GM04504 (cell line): ENCODE results near the gene MRPL34.
"Not testable (repeated sequence)": the region's sequence is repeated elsewhere in the genome, so short reads cannot be mapped to it uniquely, and the experiment has no call there.

Experiments
- DNase-seq: peaks from one replicate; pipeline ENCODE4 v3.0.0-alpha.2; 2012; ENCODE audit warnings: low read depth

MRPL34 gene

DNA sequence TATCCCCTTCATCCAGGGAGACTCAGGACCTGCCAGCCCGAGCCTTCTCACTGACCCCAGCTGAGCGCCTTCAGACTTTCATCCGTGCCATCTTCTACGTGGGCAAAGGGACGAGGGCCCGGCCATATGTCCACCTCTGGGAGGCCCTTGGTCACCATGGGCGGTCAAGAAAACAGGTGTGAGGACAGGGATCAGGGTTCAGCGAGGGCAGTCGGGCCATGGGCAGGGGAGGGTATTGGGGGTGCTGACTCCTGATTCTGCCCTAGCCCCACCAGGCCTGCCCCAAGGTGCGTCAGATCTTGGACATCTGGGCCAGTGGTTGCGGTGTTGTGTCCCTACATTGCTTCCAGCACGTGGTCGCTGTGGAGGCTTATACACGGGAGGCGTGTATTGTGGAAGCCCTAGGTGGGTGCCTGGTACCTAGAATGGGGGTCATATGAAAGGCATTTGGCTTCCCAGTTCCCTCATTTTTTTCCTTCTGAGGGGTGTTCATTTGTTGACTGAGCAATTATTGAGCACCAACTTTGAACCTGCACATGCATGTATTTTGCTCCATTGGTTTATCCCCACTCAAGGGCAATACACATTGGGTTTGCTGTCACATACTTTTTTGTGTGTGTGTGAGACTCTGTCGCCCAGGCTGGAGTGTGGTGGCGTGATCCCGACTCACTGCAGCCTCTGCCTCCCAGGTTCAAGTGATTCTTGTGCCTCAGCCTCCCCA lies 20.1 kb upstream of the MRPL34 start:
- no peak for DNase-seq

DNA sequence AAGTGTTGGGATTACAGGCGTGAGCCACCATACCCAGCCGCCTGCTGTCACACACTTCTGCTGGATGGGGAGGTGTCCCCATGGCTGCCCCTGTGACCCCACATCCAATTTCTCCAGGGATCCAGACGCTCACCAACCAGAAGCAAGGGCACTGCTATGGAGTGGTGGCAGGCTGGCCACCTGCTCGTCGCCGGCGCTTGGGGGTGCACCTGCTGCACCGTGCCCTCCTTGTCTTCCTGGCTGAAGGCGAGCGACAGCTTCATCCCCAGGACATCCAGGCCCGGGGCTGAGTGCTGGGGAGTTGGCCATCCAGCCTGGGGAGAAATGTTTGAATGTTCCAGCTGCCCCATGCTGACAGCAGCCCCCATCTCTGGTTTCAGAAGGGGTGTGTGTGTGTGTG lies 19.4 kb upstream of the MRPL34 start:
- DNase-seq: no peak

GRCh38 chr19:17286752-17287151 lies 18.9 kb upstream of the MRPL34 start:
- no peak for DNase-seq

DNA sequence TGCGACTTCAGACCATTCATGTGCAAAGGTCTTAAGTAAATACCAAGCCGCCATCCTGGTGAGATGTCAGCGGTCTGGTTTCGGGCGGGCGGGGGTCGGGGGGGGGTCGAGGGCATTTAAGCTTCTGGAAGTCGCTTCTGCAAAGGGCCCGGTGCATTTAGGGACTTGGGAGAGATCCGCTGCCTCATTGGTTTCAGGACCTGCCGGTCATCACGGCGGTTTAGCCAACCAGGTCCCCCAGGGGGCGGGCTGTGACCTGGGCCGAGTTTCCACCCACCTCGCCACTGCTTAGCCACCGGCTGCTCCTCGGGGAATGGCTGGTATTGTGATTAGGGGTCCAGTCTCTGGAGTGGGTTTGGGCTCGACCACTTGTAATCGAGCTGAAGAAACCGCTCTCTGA lies 16.2 kb upstream of the MRPL34 start:
- peak; percentile 55 for DNase-seq

DNA sequence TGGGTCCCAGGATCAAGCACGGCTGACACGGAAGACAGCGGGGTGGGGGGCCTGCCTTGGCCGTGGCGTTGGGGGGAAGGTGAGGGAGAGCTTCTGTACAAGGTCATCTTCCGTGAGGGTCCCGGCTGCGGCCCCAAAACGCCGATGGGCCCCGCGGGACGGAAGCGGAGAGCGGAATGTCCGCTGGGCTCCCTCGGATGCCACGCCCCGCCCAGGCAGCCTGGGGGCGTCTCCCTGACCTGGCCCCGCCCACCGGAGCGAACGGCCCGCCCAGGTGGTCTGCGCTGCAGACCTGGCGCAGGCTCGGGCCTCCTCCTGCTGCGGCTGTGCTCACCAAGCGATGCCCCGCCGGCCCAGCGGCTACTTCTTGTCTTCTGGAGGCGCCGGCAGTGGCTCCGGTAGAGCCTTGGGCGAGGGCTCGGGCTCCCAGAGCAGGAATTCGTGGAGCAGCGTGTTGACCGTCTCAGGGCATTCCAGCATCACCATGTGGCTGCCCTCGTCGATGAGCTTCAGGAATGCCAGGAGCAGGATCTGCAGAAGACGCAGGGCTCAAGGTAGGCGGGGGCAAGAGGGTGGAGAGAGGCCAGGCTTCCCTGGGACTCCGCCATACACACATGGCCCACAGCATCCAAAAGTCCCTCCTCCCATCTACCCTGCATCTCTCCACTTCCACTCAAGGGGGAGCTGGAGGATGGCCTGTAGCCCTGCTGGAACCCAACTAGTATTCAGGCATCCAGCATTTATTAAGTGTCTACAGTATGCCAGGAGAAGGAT lies 13.2 kb upstream of the MRPL34 start:
- peak; percentile 85 for DNase-seq

DNA sequence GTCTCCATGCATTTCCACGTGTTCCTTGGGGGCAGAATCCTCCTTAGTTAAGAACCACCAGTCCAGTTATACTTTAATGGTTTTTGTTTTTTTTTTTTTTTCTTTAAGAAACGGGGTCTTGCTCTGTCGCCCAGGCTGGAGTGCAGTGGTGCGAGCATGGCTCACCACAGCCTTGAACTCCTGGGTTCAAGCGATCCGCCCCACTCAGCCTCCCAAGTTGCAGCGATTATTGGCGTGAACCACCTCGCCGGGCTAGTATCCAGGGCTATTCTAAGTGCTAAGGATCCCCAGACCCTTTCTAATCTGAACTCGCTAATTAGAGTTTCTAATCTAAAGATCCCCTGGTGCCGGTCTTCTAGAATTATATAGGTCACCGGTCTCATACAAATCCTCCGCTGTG lies 12.1 kb upstream of the MRPL34 start:
- no peak for DNase-seq

DNA sequence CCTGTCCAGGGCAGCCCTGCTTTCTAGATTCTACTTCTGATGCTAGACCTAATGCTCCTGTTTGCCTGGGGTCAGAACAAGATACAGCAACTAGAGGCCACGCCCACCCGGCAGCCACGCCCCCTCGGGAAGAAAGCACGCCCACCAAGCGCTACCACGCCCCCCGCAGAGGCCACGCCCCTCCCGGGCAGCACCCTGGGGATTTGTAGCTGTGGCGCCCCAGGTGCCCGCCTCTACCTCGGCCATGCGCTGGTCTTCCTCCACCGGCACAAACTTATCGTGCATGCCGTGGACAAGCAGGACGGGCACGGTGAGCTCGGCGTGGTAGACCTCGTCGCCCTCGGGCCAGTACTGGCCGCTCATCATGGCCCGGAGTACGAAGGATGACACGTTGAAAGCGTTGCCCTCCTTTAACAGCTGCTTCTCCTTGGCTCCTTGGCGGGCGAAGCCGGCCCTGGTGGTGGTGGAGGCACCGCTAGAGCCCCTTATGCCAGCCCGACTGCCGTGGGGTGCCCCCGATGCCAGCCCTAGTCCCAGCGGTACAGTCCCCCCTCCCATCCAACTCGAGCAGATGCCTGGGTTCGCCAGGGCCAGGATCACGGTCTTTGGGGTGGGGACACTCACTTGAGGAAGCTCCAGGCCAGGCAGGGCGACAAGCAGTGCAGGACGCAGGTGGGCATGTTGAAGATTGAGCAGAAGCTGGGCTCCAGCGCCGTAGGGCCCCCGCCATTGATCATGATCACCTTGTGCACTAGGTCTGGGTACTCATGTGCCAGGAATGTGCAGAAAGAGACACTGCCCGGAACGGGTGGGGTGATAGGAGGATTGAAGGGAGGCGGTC lies 11.4 kb upstream of the MRPL34 start:
- no peak for DNase-seq

DNA sequence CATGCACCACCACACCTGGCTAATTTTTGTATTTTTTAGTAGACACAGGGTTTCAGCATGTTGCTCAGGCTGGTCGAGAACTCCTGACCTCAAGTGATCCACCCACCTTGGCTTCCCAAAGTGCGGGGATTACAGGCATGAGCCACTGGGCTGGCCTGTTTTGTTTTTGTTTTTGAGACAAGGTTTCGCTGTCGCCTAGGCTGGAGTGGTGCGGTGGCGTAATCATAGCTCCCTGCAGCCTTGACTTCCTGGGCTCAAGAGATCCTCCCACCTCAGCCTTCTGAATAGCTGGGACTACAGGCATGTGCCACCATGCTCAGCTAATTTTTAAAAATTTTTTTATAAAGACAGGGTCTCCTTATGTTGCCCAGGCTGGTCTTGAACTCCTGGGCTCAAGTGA lies 10.1 kb upstream of the MRPL34 start:
- DNase-seq: not testable (repeated sequence)

DNA sequence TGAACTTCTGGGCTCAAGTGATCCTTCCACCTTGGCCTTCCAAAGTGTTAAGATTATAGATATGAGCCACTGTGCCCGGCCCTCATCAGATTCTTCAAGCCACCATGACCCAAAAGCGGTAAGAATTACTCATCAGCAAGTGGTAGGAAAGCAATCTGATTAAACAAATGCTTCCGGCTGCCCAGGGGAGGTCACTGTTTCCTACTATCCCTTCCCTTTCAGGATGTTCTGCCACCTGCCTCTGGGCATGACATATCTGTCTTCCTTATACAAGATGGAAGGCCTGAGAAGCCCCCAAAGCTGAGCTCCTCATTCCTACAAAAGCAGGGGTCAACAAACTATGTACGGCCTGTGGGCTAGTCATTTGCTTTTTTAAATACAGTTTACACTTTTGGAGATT lies 9.4 kb upstream of the MRPL34 start:
- DNase-seq: no peak

GRCh38 chr19:17296976-17297375 lies 8.7 kb upstream of the MRPL34 start:
- DNase-seq: no peak

- DNase-seq: no peak
Observed at GRCh38 chr19:17300992-17301619, 4.6 kb upstream of the MRPL34 start.

GRCh38 chr19:17302391-17303166 lies 3.1 kb upstream of the MRPL34 start:
- DNase-seq: no peak

- peak; percentile 88 for DNase-seq
Observed at GRCh38 chr19:17303167-17303939, 2.3 kb upstream of the MRPL34 start, which contains the start of gene ABHD8. TSS of gene ABHD8 (minus strand) at chr19:17303425. CDS start at chr19:17301616, 1,809 bp downstream.

DNA sequence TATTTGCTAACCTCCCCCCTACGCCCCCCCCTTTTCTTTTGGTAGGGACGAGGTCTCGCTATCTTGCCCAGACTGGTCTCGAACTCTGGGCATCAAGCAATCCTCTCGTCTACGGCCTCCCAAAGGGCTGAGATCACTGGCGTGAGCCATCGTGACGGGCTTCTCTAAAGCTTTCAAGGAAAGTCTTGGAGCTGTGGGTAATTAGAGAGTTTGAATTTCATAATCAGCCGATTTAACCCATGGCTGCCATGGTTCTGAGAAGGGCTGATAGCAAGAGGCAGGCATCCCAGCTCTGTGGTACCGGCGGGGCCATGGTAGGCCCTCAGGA lies 1.8 kb upstream of the MRPL34 start:
- DNase-seq: no peak

- DNase-seq: no peak
Observed at GRCh38 chr19:17304386-17305215, 1.1 kb upstream of the MRPL34 start.

DNA sequence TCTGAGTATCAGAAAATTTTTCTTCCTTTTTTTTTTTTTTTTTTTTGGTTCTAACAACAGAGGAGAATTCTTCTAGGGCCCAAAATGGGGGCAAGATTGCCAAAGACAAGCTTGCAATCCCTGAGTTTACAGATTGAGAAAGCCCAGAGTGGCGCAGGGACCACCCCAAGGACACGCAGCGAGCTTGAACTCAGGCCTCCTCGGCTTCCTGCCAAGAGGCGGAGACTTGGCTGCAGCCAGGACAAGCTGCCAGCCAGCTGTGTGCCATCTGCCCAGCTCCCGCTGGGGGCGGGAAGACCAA lies 506 bp upstream of the MRPL34 start:
- no peak for DNase-seq

GRCh38 chr19:17306285-17306714 lies 628 bp downstream of the MRPL34 start:
- DNase-seq: no peak

DNA sequence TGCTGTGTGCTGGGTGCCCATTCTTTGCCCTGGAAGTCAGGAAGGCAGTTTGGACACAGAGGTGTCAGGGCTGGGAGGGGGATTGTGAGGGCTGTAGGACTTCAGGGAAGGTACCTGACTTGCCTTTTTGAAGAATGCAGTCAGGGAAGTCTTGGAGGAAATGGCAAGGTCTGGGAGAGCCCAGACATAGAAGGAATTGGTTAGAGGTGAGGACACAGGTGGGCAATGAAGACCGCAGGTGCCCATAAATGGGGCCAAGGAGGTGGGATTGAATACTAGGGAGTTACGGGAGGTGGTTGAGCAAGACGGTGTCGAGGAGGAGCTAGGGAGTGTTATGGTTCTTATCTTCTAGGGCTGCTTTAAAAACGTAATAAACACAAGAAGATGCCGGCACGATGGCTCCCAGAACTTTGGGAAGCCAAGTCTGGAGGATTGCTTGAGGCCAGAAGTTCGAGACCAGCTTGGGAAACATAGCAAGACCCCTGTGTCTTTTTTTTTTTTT lies 2.3 kb downstream of the MRPL34 start:
- DNase-seq: no peak

GRCh38 chr19:17309198-17309964 lies 3.7 kb downstream of the MRPL34 start, which contains the start of gene DDA1:
TSS of gene DDA1 (plus strand) at chr19:17309563. CDS start at chr19:17309655, 92 bp downstream.
- DNase-seq: peak; percentile 100
